Measurements from ENCODE around the gene STXBP1. TPM values are rescaled to one million over a fixed set of nuclear protein-coding genes. Genes with fewer than 3 reads are reported as not detected.

STXBP1 gene
- total and polyA plus RNA-seq, 7 donors, result 3.7 to 97.2 (median 32.3) TPM

GRCh38 chr9:127662617-127663016, 50.5 kb downstream of the STXBP1 start:
- Histone ChIP-seq H3K9me3 (no peaks in the 10 kb centered on the region), H3K4me3 (no peak overlapping the region), H3K27ac (no peak overlapping the region), H3K27me3 (no peaks in the 10 kb centered on the region), H3K4me1 (no peaks in the 10 kb centered on the region), H3K36me3 (peaks cover 0 to 78% (median 10%) of the 10 kb centered on the region in 4 donors)
- intact Hi-C loops (cut with DNase I), result no loop called here
- no peak for DNase-seq
- 80 to 90% methylated on average over 1 of the region's 1 CpG for WGBS, 2 donors
- TF ChIP-seq POLR2A (IDR thresholded peaks at IDR 0.05), result no peak
- TF ChIP-seq POLR2AphosphoS5 (IDR thresholded peaks at IDR 0.05), result no peak

- H3K27ac ChIP-seq, result peak overlapping the region in 1 of 4 donors; percentile 38
- TF ChIP-seq POLR2A (IDR thresholded peaks at IDR 0.05) (no peak), CTCF (IDR thresholded peaks at IDR 0.05) (no peak), EP300 (IDR thresholded peaks at IDR 0.05) (no peak), POLR2AphosphoS5 (IDR thresholded peaks at IDR 0.05) (no peak)
- DNase-seq, result no peak
- 89 to 93% methylated on average over 7 of the region's 7 CpGs for WGBS, 2 donors
- no peaks in the 10 kb centered on the region for H3K9me3 ChIP-seq
- H3K27me3 ChIP-seq, result no peaks in the 10 kb centered on the region
- no peaks in the 10 kb centered on the region for H3K4me1 ChIP-seq
- peaks cover 0 to 88% (median 10%) of the 10 kb centered on the region in 4 donors for H3K36me3 ChIP-seq
- H3K4me3 ChIP-seq, result no peak overlapping the region
- intact Hi-C loops (cut with DNase I), result no loop called here
Observed at GRCh38 chr9:127664324-127664677, 52.2 kb downstream of the STXBP1 start.

GRCh38 chr9:127664678-127665507, 52.8 kb downstream of the STXBP1 start:
- Histone ChIP-seq H3K36me3 (peaks cover 0 to 88% (median 10%) of the 10 kb centered on the region in 4 donors), H3K4me3 (no peak overlapping the region), H3K9me3 (no peaks in the 10 kb centered on the region), H3K27ac (peak overlapping the region in 1 of 4 donors; percentile 38), H3K27me3 (no peaks in the 10 kb centered on the region), H3K4me1 (no peaks in the 10 kb centered on the region)
- no peak for DNase-seq
- intact Hi-C loops (cut with DNase I), result no loop called here
- TF ChIP-seq POLR2A (IDR thresholded peaks at IDR 0.05) (no peak), CTCF (IDR thresholded peaks at IDR 0.05) (no peak), EP300 (IDR thresholded peaks at IDR 0.05) (no peak), POLR2AphosphoS5 (IDR thresholded peaks at IDR 0.05) (no peak)
- 60 to 71% methylated on average over 10 of the region's 10 CpGs for WGBS, 2 donors

DNA sequence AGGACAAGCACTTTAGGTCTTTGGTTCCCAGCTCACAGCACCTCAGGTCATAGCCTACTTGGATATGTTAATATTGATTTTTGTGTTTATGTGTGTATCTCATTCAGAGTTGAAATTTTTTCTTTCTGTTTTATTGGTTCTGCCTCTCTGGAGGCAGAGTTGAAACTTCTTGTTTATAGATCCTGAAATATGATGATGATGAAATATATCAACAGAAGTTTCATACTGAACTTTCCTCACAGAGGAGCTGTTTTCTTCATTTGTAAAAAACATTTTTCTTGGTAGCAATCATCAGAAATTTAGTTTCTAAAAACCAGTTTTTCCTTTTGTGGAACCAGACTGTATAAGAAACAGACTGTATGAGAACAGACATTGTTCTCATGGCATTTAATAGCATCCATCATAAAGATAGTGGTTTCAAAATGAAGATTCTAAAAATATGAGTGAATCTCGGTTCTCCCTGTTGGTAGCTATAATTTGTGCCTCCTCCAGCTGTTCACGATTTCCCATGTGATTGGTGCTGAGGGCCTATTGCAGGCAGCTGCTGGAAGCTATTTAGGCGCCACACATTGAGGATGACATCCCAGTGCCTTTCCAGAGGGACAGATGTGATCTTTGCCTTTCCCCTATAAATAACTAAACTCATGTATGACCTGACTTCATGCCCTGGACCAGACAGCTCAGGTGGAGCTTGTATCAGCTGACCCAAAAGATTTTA, 55.2 kb downstream of the STXBP1 start:
- Histone ChIP-seq H3K27ac (no peak overlapping the region), H3K36me3 (peaks cover 0 to 93% (median 16%) of the 10 kb centered on the region in 4 donors), H3K4me1 (no peaks in the 10 kb centered on the region), H3K4me3 (no peak overlapping the region), H3K27me3 (no peaks in the 10 kb centered on the region), H3K9me3 (no peaks in the 10 kb centered on the region)
- intact Hi-C loops (cut with DNase I), result no loop called here
- 63 to 82% methylated on average over 3 of the region's 3 CpGs for WGBS, 2 donors
- no peak for TF ChIP-seq POLR2A (IDR thresholded peaks at IDR 0.05)
- TF ChIP-seq EP300 (IDR thresholded peaks at IDR 0.05), result no peak
- TF ChIP-seq CTCF (IDR thresholded peaks at IDR 0.05), result no peak
- TF ChIP-seq POLR2AphosphoS5 (IDR thresholded peaks at IDR 0.05), result no peak
- no peak for DNase-seq

- Histone ChIP-seq H3K4me3 (no peak overlapping the region), H3K36me3 (peaks cover 0 to 93% (median 19%) of the 10 kb centered on the region in 4 donors), H3K27ac (no peak overlapping the region), H3K9me3 (no peaks in the 10 kb centered on the region), H3K27me3 (no peaks in the 10 kb centered on the region), H3K4me1 (no peaks in the 10 kb centered on the region)
- DNase-seq, result no peak
- 93% methylated on average over 18 of the region's 18 CpGs for WGBS, 2 donors
- intact Hi-C loops (cut with DNase I), result no loop called here
- TF ChIP-seq CTCF (IDR thresholded peaks at IDR 0.05), result no peak
- no peak for TF ChIP-seq POLR2AphosphoS5 (IDR thresholded peaks at IDR 0.05)
- TF ChIP-seq POLR2A (IDR thresholded peaks at IDR 0.05), result no peak
- TF ChIP-seq EP300 (IDR thresholded peaks at IDR 0.05), result no peak
Observed at GRCh38 chr9:127667906-127668305, 55.8 kb downstream of the STXBP1 start.
